Keratinocyte (primary cell): ENCODE data around the gene GAB2. TPM values are rescaled to one million over a fixed set of nuclear protein-coding genes. Genes with fewer than 3 reads are reported as not detected.

ENCODE experiments used
- DNase-seq: peaks from one replicate; pipeline ENCODE4 v3.0.0-alpha.2; 2011; ENCODE audit warnings: low read depth, missing footprints, low spot score
- FAIRE-seq: peaks from 2 replicates; lab custom pipeline; 2011; peaks lifted over from hg19 to GRCh38; lab: Jason Lieb, UNC
- H2AFZ ChIP-seq: 2 replicates; pipeline ENCODE4 v1.6.0; 2012; ENCODE audit warnings: low read length, control low read depth, inconsistent platforms; ENCODE audit not compliant: control insufficient read depth
- H3K27ac ChIP-seq: 2 replicates; pipeline ENCODE4 v1.5.1; 2011; ENCODE audit warnings: low read length; ENCODE audit not compliant: control insufficient read depth, insufficient read depth
- H3K27me3 ChIP-seq: 3 replicates; pipeline ENCODE4 v1.6.0; 2011; ENCODE audit warnings: low read length; ENCODE audit not compliant: control insufficient read depth, insufficient read depth; ENCODE audit errors: extremely low read depth
- H3K36me3 ChIP-seq, 2 experiments: 2 replicates in 1 of 2; 3 replicates in 1 of 2; pipeline ENCODE4 v1.5.1; 2011; ENCODE audit warnings: low read length in 2 of 2, mild to moderate bottlenecking in 1 of 2; ENCODE audit not compliant: control insufficient read depth in 2 of 2, insufficient read depth in 2 of 2; ENCODE audit errors: extremely low read depth in 1 of 2
- H3K4me1 ChIP-seq: 3 replicates; pipeline ENCODE4 v1.5.1; 2011; ENCODE audit warnings: low read length; ENCODE audit not compliant: control insufficient read depth, insufficient read depth; ENCODE audit errors: extremely low read depth
- H3K4me2 ChIP-seq: 3 replicates; pipeline ENCODE4 v1.6.0; 2011; ENCODE audit warnings: low read depth, low read length; ENCODE audit not compliant: control insufficient read depth, insufficient read depth; ENCODE audit errors: extremely low read depth
- H3K4me3 ChIP-seq, 3 experiments: fragments of 200-600 bp in 1 of 3; sonication (generic) in 1 of 3; 2 replicates in 2 of 3; 3 replicates in 1 of 3; pipeline ENCODE4 v1.5.1; 2011 to 2016; ENCODE audit warnings: low read length in 3 of 3, mild to moderate bottlenecking in 3 of 3, control low read depth in 2 of 3, inconsistent platforms in 1 of 3, low read depth in 1 of 3, mixed read lengths in 1 of 3, mixed run types in 1 of 3, moderate library complexity in 1 of 3; ENCODE audit not compliant: control insufficient read depth in 2 of 3, insufficient read depth in 2 of 3; ENCODE audit errors: extremely low read depth in 1 of 3
- H3K79me2 ChIP-seq: 2 replicates; pipeline ENCODE4 v1.6.0; 2012; ENCODE audit warnings: low read length; ENCODE audit not compliant: control insufficient read depth, insufficient read depth
- H3K9ac ChIP-seq: 3 replicates; pipeline ENCODE4 v1.6.0; 2011; ENCODE audit warnings: low read length; ENCODE audit not compliant: control insufficient read depth, insufficient read depth; ENCODE audit errors: extremely low read depth
- H3K9me1 ChIP-seq: 3 replicates; pipeline ENCODE4 v1.6.0; 2011; ENCODE audit warnings: low read length; ENCODE audit not compliant: control insufficient read depth, insufficient read depth; ENCODE audit errors: extremely low read depth
- H3K9me3 ChIP-seq: 2 replicates; pipeline ENCODE4 v1.5.1; 2012; ENCODE audit warnings: low read depth, low read length; ENCODE audit not compliant: control insufficient read depth
- H4K20me1 ChIP-seq: 3 replicates; pipeline ENCODE4 v1.6.0; 2011; ENCODE audit warnings: low read length; ENCODE audit not compliant: control insufficient read depth, insufficient read depth; ENCODE audit errors: extremely low read depth
- CTCF ChIP-seq, 3 experiments: IDR thresholded peaks in 1 of 3; conservative IDR thresholded peaks in 1 of 3; optimal IDR thresholded peaks in 1 of 3; 2 replicates in 2 of 3; 3 replicates in 1 of 3; pipeline versions ENCODE3 to v1.5.1; 2011; ENCODE audit warnings: low read length in 3 of 3, mild to moderate bottlenecking in 3 of 3, moderate library complexity in 2 of 3, control low read depth in 1 of 3, inconsistent platforms in 1 of 3; ENCODE audit not compliant: insufficient read depth in 2 of 3; ENCODE audit errors: extremely low read depth in 1 of 3
- EZH2 ChIP-seq: IDR thresholded peaks from one replicate; pipeline ENCODE4 v1.6.1; 2012; ENCODE audit warnings: inconsistent platforms, mild to moderate bottlenecking, low read length, moderate library complexity
- dilution Hi-C: fragments of 300-500 bp; cut with MboI; formaldehyde crosslinking; loops from one replicate; pipeline ENCODE4 v1.7.0; 2020; ENCODE audit warnings: low sequenced_read_pairs; ENCODE audit not compliant: extremely low pct_ligation_motif_present
- polyA plus RNA-seq, 5 experiments: library from polyadenylated mRNA; depleted of rRNA in 3 of 5; stranded (reverse) in 3 of 5; stranded (forward) in 1 of 5; unstranded in 1 of 5; fragments of >200 nt; gene quantifications; 1 replicate in 1 of 5; 2 replicates in 3 of 5; 3 replicates in 1 of 5; pipeline versions ENCODE4 v1.2.1 to v1.2.3, GENCODE V29; 2011 to 2012; ENCODE audit warnings: missing spikeins in 2 of 5, low read depth in 1 of 5, low replicate concordance in 1 of 5

GAB2 gene
- polyA plus RNA-seq, 1 donor (not counting 4 experiments of a cell fraction or from before 2014, with no cell fraction given), result 0.68 TPM

DNA sequence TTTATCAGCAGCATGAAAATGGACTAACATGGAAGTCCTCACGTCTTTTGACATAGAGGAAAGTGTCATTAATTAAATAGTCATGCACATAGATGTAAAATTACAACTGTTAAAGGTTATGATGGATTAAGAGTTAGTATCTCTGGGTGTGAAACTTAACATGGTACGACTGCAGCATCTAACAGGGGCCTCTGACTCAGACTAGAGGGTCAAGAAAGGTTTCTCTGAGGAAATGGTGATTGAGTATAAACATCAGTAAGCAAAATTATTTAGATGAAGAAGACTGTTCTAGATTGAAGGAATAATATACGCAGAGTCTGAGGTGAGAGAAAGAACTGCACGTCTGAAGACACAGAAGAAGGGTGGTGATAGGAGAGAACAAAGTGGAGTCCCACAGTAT is 42.1 kb upstream of the GAB2 start:
- Histone ChIP-seq H3K9ac (no peak overlapping the region), H3K4me1 (peaks cover 2% of the 10 kb centered on the region), H3K79me2 (no peaks in the 10 kb centered on the region), H3K4me3 (no peak overlapping the region), H3K27ac (no peak overlapping the region), H3K9me3 (no peaks in the 10 kb centered on the region), H3K36me3 (no peaks in the 10 kb centered on the region), H3K27me3 (no peaks in the 10 kb centered on the region), H2AFZ (no peak overlapping the region), H3K4me2 (no peak overlapping the region), H4K20me1 (no peaks in the 10 kb centered on the region), H3K9me1 (no peaks in the 10 kb centered on the region)
- DNase-seq (no peak), FAIRE-seq (no peak)
- dilution Hi-C loops, result no loop called here
- TF ChIP-seq CTCF (optimal IDR thresholded peaks at IDR 0.05 in 1 of 3, IDR thresholded peaks at IDR 0.05 in 1 of 3, conservative IDR thresholded peaks at IDR 0.05 in 1 of 3; ENCODE audit: extremely low read depth in 1 of 3, insufficient read depth in 2 of 3, low read length in 3 of 3) (no peak), EZH2 (no peak)

- Histone ChIP-seq H3K4me1 (peaks cover 2% of the 10 kb centered on the region), H3K79me2 (no peaks in the 10 kb centered on the region), H3K27me3 (no peaks in the 10 kb centered on the region), H3K36me3 (no peaks in the 10 kb centered on the region), H3K9me3 (no peaks in the 10 kb centered on the region), H4K20me1 (no peaks in the 10 kb centered on the region), H3K9me1 (no peaks in the 10 kb centered on the region), H3K4me2 (no peak overlapping the region), H3K27ac (no peak overlapping the region), H3K9ac (no peak overlapping the region), H3K4me3 (no peak overlapping the region), H2AFZ (no peak overlapping the region)
- TF ChIP-seq CTCF (optimal IDR thresholded peaks at IDR 0.05 in 1 of 3, IDR thresholded peaks at IDR 0.05 in 1 of 3, conservative IDR thresholded peaks at IDR 0.05 in 1 of 3; ENCODE audit: extremely low read depth in 1 of 3, insufficient read depth in 2 of 3, low read length in 3 of 3) (no peak), EZH2 (no peak)
- dilution Hi-C loops, result no loop called here
- FAIRE-seq, result no peak
- DNase-seq, result no peak
These were observed 39.8 kb upstream of the GAB2 start for GRCh38 chr11:78457448-78457847.
